Fibroblast of upper back skin (primary cell): Measurements from ENCODE around the gene IREB2.
"Not testable (repeated sequence)": the region's sequence is repeated elsewhere in the genome, so short reads cannot be mapped to it uniquely, and the experiment has no call there.

ENCODE experiments used
- DNase-seq: peaks from one replicate; pipeline ENCODE4 v3.0.0-alpha.2; 2013

Gene IREB2

DNA sequence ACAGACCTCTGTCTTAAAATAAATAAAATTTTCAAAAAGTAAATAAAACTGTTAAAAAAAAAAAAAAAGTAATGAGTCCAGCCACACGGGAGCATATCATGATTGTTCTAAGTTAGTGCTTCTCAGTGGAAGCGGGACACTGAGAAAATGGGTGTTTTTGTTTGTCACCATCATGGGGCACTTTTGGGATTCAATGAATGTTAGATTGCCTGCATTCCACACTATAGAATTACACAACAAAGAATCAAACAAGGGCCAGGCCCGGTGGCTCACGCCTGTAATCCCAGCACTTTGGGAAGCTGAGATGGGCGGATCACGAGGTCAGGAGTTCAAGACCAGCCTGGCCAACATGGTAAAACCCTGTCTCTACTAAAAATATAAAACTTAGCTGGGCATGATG is 3.3 kb upstream of the IREB2 start:
- DNase-seq, result not testable (repeated sequence)

- DNase-seq, result no peak
These were observed 782 bp upstream of the IREB2 start for GRCh38 chr15:78437107-78437761.

- DNase-seq, result peak; percentile 30
These were observed 736 bp downstream of the IREB2 start for GRCh38 chr15:78438619-78439285.

- DNase-seq, result no peak
These were observed 2.7 kb downstream of the IREB2 start for GRCh38 chr15:78440375-78441373.

GRCh38 chr15:78444255-78444654 is 6.2 kb downstream of the IREB2 start:
- DNase-seq, result no peak

- no peak for DNase-seq
These were observed 7.9 kb downstream of the IREB2 start for GRCh38 chr15:78445875-78446274.

DNA sequence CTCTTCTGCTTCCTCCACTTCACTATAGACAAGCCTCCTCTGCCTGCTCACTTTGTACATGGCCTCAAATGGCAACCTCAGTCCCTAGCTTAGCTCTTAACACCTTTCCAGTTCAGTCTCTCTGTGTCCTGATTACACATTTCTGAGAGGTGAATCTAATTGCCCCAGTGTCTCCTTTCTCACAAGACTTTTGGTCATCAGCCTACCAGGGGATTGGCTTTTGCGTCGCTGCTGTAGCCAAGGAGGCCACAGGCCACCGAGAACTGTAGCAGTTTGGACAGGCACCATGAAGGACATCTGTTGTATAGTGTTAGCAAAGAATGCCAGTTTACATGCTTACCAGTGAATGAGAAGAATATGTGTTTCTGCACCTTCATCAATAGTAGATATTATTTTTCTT is 8.5 kb downstream of the IREB2 start:
- no peak for DNase-seq

DNA sequence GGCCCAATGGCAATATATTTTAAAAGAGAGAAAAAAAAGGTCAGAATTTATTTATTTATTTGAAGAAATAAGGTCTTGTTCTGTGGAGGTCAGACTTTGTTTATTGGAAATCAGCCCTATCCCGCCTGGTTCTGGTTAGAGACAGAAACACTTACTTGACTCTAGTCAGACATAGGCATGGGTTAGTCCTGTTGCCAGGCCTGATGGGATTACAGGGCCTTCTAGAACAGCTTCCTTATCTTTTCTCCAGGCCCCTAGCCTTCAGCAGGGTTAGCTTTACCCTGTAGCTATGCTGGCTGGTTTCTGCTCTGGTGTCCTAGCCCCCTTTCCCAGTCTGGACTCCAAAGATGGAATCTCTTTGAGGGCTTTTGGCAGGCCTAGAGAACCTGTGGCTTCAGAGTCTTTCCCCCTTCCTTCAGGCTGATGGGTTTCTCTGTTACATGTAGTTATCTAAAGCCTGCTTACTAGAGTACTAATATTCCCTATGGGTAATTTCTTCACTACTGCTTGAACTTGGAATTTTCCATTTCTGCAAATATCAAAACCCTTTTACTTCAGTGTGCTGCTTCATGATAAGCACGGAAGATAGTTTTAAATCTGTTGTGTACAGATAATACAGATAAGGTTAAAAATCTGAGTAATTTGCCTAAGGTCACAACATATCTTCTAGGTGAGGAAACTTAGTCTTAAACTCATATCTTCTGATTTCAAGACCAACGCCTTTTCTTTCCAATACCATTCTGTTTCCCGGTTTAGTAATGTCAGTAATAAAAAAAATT is 10.6 kb downstream of the IREB2 start:
- no peak for DNase-seq

DNA sequence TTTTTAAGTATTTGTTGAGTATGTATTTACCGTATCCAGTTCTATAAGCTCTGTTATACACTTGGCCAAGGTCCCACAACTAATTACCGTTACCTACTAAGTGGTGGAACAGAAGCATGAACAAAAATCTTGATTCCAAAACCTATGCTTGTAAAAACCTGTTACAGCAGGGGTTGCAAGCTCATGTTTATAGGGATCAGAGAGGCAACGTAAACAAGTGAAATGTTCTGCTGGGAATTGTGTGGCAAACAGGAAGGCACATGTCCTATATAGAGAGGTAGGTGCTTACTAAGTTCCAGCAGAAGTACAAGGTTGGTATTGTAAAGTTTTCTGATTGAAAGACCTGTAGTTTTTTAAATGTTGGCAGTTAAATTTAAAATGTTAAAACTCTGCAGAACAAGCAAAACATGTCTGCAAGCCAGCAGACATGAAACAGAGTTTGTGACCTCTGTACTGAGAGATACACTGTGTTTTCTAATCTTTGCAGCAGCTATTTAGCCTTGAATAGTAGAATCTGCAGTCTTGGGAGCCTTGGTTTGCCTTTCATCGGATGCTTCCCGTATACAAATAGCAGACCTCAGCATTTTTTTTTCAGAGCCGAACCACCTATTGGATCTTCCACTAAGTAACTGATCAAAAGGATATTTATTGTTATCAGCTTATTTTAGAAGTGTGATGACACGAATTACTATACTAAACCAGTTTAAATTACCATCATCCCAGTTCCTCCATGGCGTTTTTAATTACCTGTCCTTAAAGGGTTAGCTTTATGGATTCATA is 11.4 kb downstream of the IREB2 start:
- no peak for DNase-seq

DNA sequence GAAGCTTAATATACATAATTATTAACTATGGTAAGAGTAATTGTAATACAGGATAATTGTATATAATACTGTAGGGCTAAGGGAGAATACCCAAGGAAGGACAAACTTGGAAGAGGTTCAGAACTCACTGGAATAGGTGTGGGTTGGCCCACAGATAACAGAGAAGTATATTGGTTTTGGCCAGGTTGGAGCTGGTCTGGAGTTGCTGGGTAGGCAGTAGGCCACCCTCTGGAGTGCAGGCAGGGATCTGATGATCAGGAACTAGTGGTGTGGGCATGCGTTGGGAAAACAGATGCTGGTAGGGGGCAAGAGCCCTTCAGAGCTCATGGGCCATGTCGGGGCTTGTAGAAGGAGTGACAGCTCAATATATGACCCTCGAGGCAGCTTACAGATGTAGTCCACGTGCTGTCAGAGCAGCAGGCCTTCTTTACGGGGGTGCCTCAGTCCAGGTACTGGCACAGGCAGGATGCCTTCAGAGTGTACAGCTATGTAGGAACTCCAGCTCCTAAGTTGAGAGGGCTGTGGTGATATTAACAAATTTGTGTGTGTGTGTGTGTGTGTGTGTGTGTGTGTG is 12.4 kb downstream of the IREB2 start:
- DNase-seq, result no peak

- DNase-seq, result no peak
These were observed 14.5 kb downstream of the IREB2 start for GRCh38 chr15:78452485-78452884.

DNA sequence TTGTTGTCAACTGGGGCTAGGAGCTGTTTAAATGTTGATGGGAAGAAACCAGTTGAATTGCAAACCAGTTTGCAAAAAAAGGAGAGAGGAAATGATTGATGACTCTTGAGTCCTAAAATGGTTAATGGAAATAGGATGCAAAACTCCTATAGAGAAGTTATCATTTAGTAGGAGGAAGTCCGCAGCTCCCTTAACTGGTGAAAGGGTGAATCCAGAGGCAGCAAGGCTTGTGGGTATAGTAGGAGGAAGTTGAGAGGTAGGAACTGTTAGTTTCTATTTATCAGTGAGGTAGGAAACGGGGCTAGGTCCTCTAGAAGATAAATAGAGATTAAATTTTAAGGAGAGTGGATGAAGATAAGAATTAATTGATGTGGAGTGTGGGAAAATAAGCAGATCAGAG is 15.4 kb downstream of the IREB2 start:
- DNase-seq, result no peak

DNA sequence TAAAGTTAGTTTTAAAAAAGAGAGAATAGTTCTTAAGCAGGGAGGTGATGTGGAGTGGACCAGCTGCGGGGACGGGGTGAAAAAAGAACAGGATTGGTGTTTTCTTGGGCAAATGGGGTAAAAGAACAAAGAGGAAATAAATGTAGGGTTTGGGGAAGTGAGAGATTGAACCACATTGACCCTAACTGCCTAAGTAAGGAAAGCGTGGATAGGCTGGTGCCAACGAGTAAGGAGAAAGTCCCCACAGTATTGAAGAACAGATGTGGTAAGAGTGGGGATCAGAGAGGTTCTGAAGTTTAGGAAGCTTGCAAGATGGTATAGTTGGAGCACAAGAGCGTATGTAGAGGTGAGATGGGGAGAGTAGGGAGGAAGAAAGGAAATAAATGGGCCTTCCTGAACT is 17.0 kb downstream of the IREB2 start:
- DNase-seq, result no peak

GRCh38 chr15:78455749-78456148 is 17.7 kb downstream of the IREB2 start:
- peak; percentile 10 for DNase-seq

DNA sequence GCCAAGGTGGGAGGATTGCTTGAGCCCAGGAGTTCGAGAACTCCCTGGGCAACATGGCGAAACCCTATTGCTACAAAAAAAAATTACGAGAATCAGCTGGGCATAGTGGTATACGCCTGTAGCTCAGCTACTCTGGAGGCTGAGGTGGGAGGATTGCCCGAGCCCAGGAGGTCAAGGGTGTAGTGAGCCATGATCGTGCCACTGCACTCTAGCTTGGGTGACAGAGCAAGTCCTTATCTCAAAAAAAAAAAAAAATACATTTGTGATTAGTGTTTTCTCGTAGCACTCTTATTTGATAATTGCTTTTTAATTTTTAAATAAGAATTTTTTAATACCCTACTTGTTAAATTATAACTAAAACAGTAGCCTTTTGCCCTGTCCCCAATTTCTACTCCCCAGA is 18.4 kb downstream of the IREB2 start:
- no peak for DNase-seq

DNA sequence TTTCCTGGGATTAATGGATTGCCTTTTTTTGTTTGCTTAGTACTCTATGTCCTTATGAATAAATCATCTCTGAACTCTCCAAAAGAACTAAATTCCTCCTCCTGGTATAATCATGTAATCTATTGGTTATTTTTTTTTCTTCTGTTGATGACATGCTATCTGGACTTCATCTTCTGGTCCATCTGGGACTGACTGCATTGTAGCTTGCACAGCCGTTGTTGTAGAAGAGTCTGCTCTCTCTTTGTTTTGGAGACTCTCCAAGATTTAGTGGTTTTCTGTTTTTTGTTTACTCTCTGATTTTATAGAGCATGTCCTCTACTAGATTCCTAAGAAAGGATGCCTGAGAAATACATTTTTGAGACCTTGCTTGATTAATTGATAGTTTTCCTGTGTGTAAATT is 19.1 kb downstream of the IREB2 start:
- DNase-seq, result peak; percentile 54

- DNase-seq, result no peak
These were observed 22.7 kb downstream of the IREB2 start for GRCh38 chr15:78460737-78461136.

GRCh38 chr15:78461171-78461888 is 23.3 kb downstream of the IREB2 start:
- no peak for DNase-seq

GRCh38 chr15:78469031-78469430 is 31.0 kb downstream of the IREB2 start:
- DNase-seq, result no peak

- no peak for DNase-seq
These were observed 39.3 kb downstream of the IREB2 start for GRCh38 chr15:78477295-78477694.

DNA sequence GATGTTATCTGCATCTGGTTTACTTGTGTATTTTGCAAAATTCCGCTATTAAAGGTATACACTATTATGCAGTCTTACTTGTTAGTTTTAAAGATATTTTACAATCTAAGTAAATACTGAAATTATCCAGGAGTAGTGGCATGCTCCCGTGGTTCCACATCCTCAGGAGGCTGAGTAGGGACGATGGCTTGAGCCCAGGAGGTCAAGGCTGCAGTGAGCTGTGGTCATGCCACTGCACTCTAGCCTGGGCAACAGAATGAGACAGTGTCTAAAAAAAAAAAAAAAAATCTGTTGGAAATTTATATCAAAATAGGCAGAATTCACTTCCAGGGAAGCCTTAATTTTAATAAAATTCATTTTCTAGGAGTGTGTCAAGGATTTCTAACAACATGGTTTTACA is 41.6 kb downstream of the IREB2 start:
- no peak for DNase-seq
